ENCODE measurements around the gene SCUBE3. TPM values are rescaled to one million over a fixed set of nuclear protein-coding genes. Genes with fewer than 3 reads are reported as not detected.

SCUBE3 gene
- total RNA-seq, 1 experiment from 2014 or later = 0.17 TPM

- Histone ChIP-seq H3K79me2 (ENCODE audit: low read depth) (no peaks in the 10 kb centered on the region), H3K4me2 (no peak overlapping the region), H3K9me2 (ENCODE audit: insufficient read depth) (no peaks in the 10 kb centered on the region), H4K20me1 (ENCODE audit: insufficient read depth) (no peaks in the 10 kb centered on the region), H3K4me1 (replicated peaks; ENCODE audit: insufficient read depth) (peaks cover 17% of the 10 kb centered on the region), H3K27ac (no peak overlapping the region), H3K36me3 (ENCODE audit: low read depth) (no peaks in the 10 kb centered on the region), H3K4me3 (no peak overlapping the region), H2AFZ (no peak overlapping the region), H3K27me3 (ENCODE audit: insufficient read depth, low read depth) (0 out of 2 replicates have a peak, but pooled peaks cover 7% of the 10 kb centered on the region), H3K9me3 (ENCODE audit: insufficient read depth, low read depth) (no peaks in the 10 kb centered on the region), H3F3A (ENCODE audit: insufficient read depth, low read depth) (no peaks in the 10 kb centered on the region)
- DNase-seq = no peak
- ChIA-PET POLR2A (ENCODE audit: unreplicated experiment) (no interaction called here), CTCF (no interaction called here)
- BruUV-seq (replicated peaks) = no TSS peak
- intact Hi-C loops (cut with micrococcal nuclease; ENCODE audit: unreplicated experiment) = no loop called here
- no peak for TF ChIP-seq CTCF (conservative IDR thresholded peaks at IDR 0.05)
- TF ChIP-seq EZH2 (IDR thresholded peaks at IDR 0.05; ENCODE audit: low read depth) = no peak
Measured at GRCh38 chr6:35202066-35202546, 11.7 kb upstream of the SCUBE3 start.

- intact Hi-C loops (cut with micrococcal nuclease; ENCODE audit: unreplicated experiment) = no loop called here
- H3K4me3 ChIP-seq = no peak overlapping the region
- H4K20me1 ChIP-seq (ENCODE audit: insufficient read depth) = no peaks in the 10 kb centered on the region
- BruUV-seq (replicated peaks) = no TSS peak
- no peak for TF ChIP-seq CTCF (conservative IDR thresholded peaks at IDR 0.05)
- no peak for TF ChIP-seq EZH2 (IDR thresholded peaks at IDR 0.05; ENCODE audit: low read depth)
- no peaks in the 10 kb centered on the region for H3K9me3 ChIP-seq (ENCODE audit: insufficient read depth, low read depth)
- peaks cover 15% of the 10 kb centered on the region for H3K4me1 ChIP-seq (replicated peaks; ENCODE audit: insufficient read depth)
- H3K79me2 ChIP-seq (ENCODE audit: low read depth) = no peaks in the 10 kb centered on the region
- ChIA-PET CTCF (no interaction called here), POLR2A (ENCODE audit: unreplicated experiment) (no interaction called here)
- H3K36me3 ChIP-seq (ENCODE audit: low read depth) = no peaks in the 10 kb centered on the region
- no peaks in the 10 kb centered on the region for H3K9me2 ChIP-seq (ENCODE audit: insufficient read depth)
- H3K27ac ChIP-seq = no peak overlapping the region
- no peak overlapping the region for H2AFZ ChIP-seq
- DNase-seq = no peak
- H3K4me2 ChIP-seq = no peak overlapping the region
- no peaks in the 10 kb centered on the region for H3F3A ChIP-seq (ENCODE audit: insufficient read depth, low read depth)
- H3K27me3 ChIP-seq (ENCODE audit: insufficient read depth, low read depth) = 0 out of 2 replicates have a peak, but pooled peaks cover 7% of the 10 kb centered on the region
Measured at GRCh38 chr6:35203152-35203670, 10.5 kb upstream of the SCUBE3 start.

GRCh38 chr6:35203680-35204079 lies 10.1 kb upstream of the SCUBE3 start:
- BruUV-seq (replicated peaks) = no TSS peak
- DNase-seq = no peak
- H2AFZ ChIP-seq = no peak overlapping the region
- no peaks in the 10 kb centered on the region for H3K79me2 ChIP-seq (ENCODE audit: low read depth)
- no peak overlapping the region for H3K4me3 ChIP-seq
- H3F3A ChIP-seq (ENCODE audit: insufficient read depth, low read depth) = no peaks in the 10 kb centered on the region
- H3K4me1 ChIP-seq (replicated peaks; ENCODE audit: insufficient read depth) = peaks cover 15% of the 10 kb centered on the region
- POLR2A ChIA-PET (ENCODE audit: unreplicated experiment) = no interaction called here
- TF ChIP-seq CTCF (conservative IDR thresholded peaks at IDR 0.05) (no peak), EZH2 (IDR thresholded peaks at IDR 0.05; ENCODE audit: low read depth) (no peak)
- intact Hi-C loops (cut with micrococcal nuclease; ENCODE audit: unreplicated experiment) = no loop called here
- H3K36me3 ChIP-seq (ENCODE audit: low read depth) = no peaks in the 10 kb centered on the region
- H4K20me1 ChIP-seq (ENCODE audit: insufficient read depth) = no peaks in the 10 kb centered on the region
- 0 out of 2 replicates have a peak, but pooled peaks cover 7% of the 10 kb centered on the region for H3K27me3 ChIP-seq (ENCODE audit: insufficient read depth, low read depth)
- no peaks in the 10 kb centered on the region for H3K9me3 ChIP-seq (ENCODE audit: insufficient read depth, low read depth)
- no peak overlapping the region for H3K27ac ChIP-seq
- no peaks in the 10 kb centered on the region for H3K9me2 ChIP-seq (ENCODE audit: insufficient read depth)
- CTCF ChIA-PET = no interaction called here
- H3K4me2 ChIP-seq = no peak overlapping the region; the same call in 1 of the 2 replicates
